Measurements from ENCODE around the gene CAPZB.

DNA sequence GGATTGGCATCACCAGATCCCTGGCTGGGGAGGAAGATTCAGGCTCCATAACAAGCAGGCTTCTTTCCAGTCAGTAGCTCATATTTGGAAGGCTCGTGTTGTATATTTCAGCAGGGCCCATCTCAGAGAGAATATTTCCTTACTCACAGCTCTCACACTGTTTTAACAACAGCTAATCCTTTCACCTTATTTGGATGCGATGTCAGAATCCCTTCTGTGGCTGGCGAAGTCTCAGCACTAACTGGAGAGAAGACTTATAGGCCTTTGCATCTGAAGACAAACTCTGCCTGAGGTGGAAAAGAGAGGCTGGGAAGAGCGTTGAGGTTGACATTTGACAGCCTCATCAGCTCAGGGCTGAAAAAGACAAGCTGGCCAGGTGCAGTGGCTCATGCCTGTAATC is 47.2 kb upstream of the CAPZB start:
- TF ChIP-seq, protein P1, sequence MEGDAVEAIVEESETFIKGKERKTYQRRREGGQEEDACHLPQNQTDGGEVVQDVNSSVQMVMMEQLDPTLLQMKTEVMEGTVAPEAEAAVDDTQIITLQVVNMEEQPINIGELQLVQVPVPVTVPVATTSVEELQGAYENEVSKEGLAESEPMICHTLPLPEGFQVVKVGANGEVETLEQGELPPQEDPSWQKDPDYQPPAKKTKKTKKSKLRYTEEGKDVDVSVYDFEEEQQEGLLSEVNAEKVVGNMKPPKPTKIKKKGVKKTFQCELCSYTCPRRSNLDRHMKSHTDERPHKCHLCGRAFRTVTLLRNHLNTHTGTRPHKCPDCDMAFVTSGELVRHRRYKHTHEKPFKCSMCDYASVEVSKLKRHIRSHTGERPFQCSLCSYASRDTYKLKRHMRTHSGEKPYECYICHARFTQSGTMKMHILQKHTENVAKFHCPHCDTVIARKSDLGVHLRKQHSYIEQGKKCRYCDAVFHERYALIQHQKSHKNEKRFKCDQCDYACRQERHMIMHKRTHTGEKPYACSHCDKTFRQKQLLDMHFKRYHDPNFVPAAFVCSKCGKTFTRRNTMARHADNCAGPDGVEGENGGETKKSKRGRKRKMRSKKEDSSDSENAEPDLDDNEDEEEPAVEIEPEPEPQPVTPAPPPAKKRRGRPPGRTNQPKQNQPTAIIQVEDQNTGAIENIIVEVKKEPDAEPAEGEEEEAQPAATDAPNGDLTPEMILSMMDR (IDR thresholded peaks at IDR 0.05; ENCODE audit: insufficient read depth, low read length): no peak
- TF ChIP-seq GABPA (IDR thresholded peaks at IDR 0.05; ENCODE audit: low read depth): no peak
- TF ChIP-seq, protein P2, sequence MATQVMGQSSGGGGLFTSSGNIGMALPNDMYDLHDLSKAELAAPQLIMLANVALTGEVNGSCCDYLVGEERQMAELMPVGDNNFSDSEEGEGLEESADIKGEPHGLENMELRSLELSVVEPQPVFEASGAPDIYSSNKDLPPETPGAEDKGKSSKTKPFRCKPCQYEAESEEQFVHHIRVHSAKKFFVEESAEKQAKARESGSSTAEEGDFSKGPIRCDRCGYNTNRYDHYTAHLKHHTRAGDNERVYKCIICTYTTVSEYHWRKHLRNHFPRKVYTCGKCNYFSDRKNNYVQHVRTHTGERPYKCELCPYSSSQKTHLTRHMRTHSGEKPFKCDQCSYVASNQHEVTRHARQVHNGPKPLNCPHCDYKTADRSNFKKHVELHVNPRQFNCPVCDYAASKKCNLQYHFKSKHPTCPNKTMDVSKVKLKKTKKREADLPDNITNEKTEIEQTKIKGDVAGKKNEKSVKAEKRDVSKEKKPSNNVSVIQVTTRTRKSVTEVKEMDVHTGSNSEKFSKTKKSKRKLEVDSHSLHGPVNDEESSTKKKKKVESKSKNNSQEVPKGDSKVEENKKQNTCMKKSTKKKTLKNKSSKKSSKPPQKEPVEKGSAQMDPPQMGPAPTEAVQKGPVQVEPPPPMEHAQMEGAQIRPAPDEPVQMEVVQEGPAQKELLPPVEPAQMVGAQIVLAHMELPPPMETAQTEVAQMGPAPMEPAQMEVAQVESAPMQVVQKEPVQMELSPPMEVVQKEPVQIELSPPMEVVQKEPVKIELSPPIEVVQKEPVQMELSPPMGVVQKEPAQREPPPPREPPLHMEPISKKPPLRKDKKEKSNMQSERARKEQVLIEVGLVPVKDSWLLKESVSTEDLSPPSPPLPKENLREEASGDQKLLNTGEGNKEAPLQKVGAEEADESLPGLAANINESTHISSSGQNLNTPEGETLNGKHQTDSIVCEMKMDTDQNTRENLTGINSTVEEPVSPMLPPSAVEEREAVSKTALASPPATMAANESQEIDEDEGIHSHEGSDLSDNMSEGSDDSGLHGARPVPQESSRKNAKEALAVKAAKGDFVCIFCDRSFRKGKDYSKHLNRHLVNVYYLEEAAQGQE (IDR thresholded peaks at IDR 0.05; ENCODE audit: insufficient replicate concordance, low read depth): no peak
- no peak for TF ChIP-seq POLR2AphosphoS5 (IDR thresholded peaks at IDR 0.05; ENCODE audit: low read depth)
- no peak for TF ChIP-seq SPI1 (IDR thresholded peaks at IDR 0.05; ENCODE audit: borderline replicate concordance, low read depth)
